ENCODE results near the gene TSPEAR.

The TSPEAR gene

GRCh38 chr21:44724196-44724595 is 12.8 kb upstream of the TSPEAR start:
- no peak overlapping the region for H3K27ac ChIP-seq
- no peak for DNase-seq (ENCODE audit: low read depth, low spot score)

GRCh38 chr21:44723177-44724131 is 12.1 kb upstream of the TSPEAR start:
- H3K27ac ChIP-seq, result no peak overlapping the region
- no peak for DNase-seq (ENCODE audit: low read depth, low spot score)

GRCh38 chr21:44722731-44723130 is 11.4 kb upstream of the TSPEAR start:
- H3K27ac ChIP-seq, result no peak overlapping the region
- no peak for DNase-seq (ENCODE audit: low read depth, low spot score)

GRCh38 chr21:44720170-44720569 is 8.8 kb upstream of the TSPEAR start:
- H3K27ac ChIP-seq, result no peak overlapping the region
- no peak for DNase-seq (ENCODE audit: low read depth, low spot score)

GRCh38 chr21:44718571-44718970 is 7.2 kb upstream of the TSPEAR start:
- H3K27ac ChIP-seq, result no peak overlapping the region
- no peak for DNase-seq (ENCODE audit: low read depth, low spot score)

- no peak overlapping the region for H3K27ac ChIP-seq
- no peak for DNase-seq (ENCODE audit: low read depth, low spot score)
Observed at GRCh38 chr21:44718093-44718492, 6.7 kb upstream of the TSPEAR start.

GRCh38 chr21:44716984-44717383 is 5.6 kb upstream of the TSPEAR start:
- no peak for DNase-seq (ENCODE audit: low read depth, low spot score)
- no peak overlapping the region for H3K27ac ChIP-seq

GRCh38 chr21:44714905-44715304 is 3.5 kb upstream of the TSPEAR start:
- DNase-seq (ENCODE audit: low read depth, low spot score), result no peak
- H3K27ac ChIP-seq, result no peak overlapping the region

- no peak overlapping the region for H3K27ac ChIP-seq
- DNase-seq (ENCODE audit: low read depth, low spot score), result no peak
Observed at GRCh38 chr21:44713846-44714245, 2.5 kb upstream of the TSPEAR start.

GRCh38 chr21:44713130-44713529 is 1.8 kb upstream of the TSPEAR start:
- H3K27ac ChIP-seq, result no peak overlapping the region
- no peak for DNase-seq (ENCODE audit: low read depth, low spot score)

- H3K27ac ChIP-seq, result no peak overlapping the region
- no peak for DNase-seq (ENCODE audit: low read depth, low spot score)
Observed at GRCh38 chr21:44712203-44713028, 1.0 kb upstream of the TSPEAR start.

GRCh38 chr21:44710756-44711326 is 531 bp downstream of the TSPEAR start:
- no peak overlapping the region for H3K27ac ChIP-seq
- DNase-seq (ENCODE audit: low read depth, low spot score), result peak; percentile 5

- H3K27ac ChIP-seq, result no peak overlapping the region
- DNase-seq (ENCODE audit: low read depth, low spot score), result no peak
Observed at GRCh38 chr21:44710294-44710665, 1.1 kb downstream of the TSPEAR start.

- H3K27ac ChIP-seq, result no peak overlapping the region
- DNase-seq (ENCODE audit: low read depth, low spot score), result peak; percentile 40
Observed at GRCh38 chr21:44709426-44710293, 1.7 kb downstream of the TSPEAR start.

GRCh38 chr21:44708866-44709425 is 2.4 kb downstream of the TSPEAR start:
- no peak overlapping the region for H3K27ac ChIP-seq
- no peak for DNase-seq (ENCODE audit: low read depth, low spot score)

GRCh38 chr21:44708213-44708865 is 3.0 kb downstream of the TSPEAR start:
- DNase-seq (ENCODE audit: low read depth, low spot score), result no peak

GRCh38 chr21:44706706-44707581 is 4.4 kb downstream of the TSPEAR start:
- DNase-seq (ENCODE audit: low read depth, low spot score), result no peak
- no peak overlapping the region for H3K27ac ChIP-seq

More at GRCh38 chr21:44708213-44708865, 3.0 kb downstream of the TSPEAR start:
- no peak overlapping the region for H3K27ac ChIP-seq

GRCh38 chr21:44706026-44706705 is 5.2 kb downstream of the TSPEAR start:
- DNase-seq (ENCODE audit: low read depth, low spot score), result no peak
- H3K27ac ChIP-seq, result no peak overlapping the region
